Stimulated activated CD8-positive, alpha-beta memory T cell treated with anti-CD3 and anti-CD28 coated beads, Interleukin-7, amount 100 ng/mL, for 4 hours (primary cell): ENCODE results near the gene KLF12.

Experiments
- DNase-seq, 2 donors: peaks; one replicate each; pipeline ENCODE4 v3.0.0-alpha.2; 2020; ENCODE audit warnings: low read depth in 2 of 2

The KLF12 gene

GRCh38 chr13:74103970-74104555, 30.1 kb downstream of the KLF12 start:
- DNase-seq, result no peak

DNA sequence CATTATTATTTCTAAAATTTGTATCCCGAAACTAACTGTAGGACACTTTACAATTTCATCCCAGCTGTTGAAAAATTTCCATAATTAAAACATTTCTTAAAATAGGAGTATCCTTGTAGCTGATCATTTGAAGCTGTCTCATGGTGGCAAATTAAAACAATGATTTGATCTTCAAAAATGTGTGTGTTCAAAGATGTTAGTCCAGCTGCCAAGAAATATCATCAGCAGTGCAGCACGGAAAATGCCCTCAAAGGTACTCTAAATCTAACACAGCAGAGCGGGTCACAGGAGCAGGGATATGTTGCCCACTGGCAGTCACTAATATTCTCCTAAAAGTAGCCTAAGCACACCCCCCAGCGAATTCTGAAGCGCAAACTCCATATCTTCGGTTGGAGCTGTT, 31.0 kb downstream of the KLF12 start:
- DNase-seq, result no peak

DNA sequence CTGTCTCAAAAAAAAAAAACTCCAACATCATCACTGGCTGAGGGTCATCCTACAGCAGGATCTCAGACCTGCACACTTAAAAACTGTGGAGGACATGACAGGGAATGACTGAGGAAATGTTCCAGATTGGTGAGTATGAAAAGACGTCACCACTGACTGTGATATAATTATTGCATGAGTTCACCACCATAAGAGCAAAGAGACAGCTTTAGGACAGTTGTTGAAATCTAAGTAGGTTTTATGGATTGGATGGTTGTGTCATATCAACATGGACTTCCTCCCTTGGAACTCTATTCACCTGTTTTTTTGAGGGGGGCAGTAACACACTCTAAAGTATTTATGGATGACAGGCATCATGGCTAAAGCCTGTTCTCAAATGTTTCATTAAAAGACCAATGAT, 31.5 kb downstream of the KLF12 start:
- no peak for DNase-seq

DNA sequence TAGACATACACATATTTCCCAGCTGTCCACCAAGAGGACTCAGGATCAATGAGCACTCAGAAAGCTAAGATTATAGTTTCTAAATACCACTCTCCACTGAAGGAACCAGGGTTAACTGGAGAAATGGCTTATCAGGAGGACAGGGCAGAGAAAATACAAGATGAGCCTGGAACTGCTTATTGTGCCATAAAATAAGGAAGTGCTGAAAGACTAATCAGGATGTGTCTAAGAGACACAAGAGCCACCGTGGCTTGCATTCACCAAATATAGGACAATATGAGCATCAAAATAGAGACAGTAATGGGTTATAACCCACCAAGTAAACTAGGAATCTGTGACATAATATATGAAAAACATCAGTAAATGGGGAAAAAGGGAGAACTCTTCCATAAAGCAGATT, 32.8 kb downstream of the KLF12 start:
- DNase-seq, result no peak

DNA sequence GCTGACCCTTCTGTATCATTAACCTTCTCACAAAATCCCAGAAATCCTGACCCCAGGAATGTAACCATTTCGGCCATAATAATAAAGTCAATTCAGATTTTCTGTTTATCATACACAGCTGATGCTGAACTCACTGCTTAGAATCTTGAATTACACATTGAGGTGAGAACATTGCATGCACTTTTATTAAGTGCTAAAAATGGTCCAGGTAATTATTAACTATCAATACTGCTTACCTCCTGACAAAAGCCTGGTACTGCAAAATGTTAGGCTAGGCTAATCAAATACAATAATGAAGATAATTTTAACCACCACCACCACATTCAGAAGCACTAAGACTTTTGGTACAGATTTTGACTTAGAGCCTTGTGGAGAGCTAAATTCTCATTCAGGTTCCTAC, 36.1 kb downstream of the KLF12 start:
- DNase-seq, result no peak

DNA sequence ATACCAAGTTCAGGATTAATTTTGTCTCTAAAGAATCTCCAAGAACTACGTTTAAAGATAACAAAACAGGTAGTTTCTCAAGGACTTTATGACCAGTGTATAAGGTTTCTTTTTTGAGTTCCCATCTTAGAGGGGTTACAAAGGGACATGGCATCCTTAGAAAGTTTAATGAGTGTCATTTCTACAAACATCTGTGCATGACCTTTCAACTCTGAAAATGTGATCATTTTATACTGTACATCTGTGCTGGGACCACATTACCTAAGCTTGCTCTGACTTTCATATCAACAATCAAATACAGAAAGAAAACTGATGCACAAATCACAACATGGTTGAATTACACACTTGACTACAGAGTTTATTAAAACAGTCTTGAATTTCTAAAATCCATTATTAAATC, 37.1 kb downstream of the KLF12 start:
- no peak for DNase-seq

DNA sequence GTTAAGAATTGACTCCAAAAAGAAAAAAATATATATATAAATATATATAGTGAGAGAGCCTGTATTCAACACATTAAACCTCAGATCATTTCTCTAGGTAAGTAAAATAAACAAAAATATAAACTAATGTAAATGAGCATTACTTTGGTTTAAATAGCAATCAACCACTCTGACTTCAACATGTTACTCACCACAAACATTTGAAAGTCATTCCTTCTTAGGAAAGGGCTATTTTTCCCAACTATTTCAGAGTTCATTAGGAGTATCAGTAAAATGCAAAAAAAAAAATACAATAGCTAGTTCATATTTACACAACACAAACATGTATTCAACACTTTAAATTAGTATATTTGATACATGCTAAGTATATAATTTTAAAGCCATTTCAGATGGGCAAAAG, 40.5 kb downstream of the KLF12 start:
- no peak for DNase-seq

- no peak for DNase-seq
Observed at GRCh38 chr13:74092711-74093110, 41.5 kb downstream of the KLF12 start.

GRCh38 chr13:74090869-74091605, 43.2 kb downstream of the KLF12 start:
- DNase-seq, result no peak

GRCh38 chr13:74090397-74090796, 43.8 kb downstream of the KLF12 start:
- no peak for DNase-seq

DNA sequence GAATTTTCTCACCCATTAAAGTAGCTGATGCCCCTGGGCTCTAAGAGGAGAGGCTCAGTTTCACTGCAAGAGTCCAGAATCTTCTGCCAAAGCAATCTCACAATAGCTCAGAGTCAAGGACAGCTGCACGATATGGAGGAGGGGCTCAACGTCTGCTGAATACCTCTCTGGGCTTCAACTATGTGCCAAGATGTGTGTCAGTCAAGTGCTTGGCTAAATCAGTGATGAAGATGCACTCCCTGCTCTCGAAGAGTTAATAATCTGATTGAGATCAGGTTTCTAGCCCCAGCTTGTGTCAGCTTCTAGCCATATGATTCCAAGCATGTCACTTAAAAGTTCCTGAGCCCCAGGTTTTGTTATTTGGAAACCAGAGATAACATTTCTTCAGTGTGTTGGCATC, 46.8 kb downstream of the KLF12 start:
- no peak for DNase-seq
